HEK293 (cell line): Measurements from ENCODE around the gene NOLC1.

Experiments used
- CTCF ChIA-PET: fragments of 350-600 bp; formaldehyde crosslinking; extraction: SDS; loops from one replicate; lab custom pipeline; 2021; ENCODE audit warnings: antibody characterized with exemption; lab: Yijun Ruan, JAX
- POLR2A ChIA-PET: fragments of 300-600 bp; formaldehyde crosslinking; extraction: SDS; loops from one replicate; lab custom pipeline; 2020; ENCODE audit warnings: antibody characterized with exemption, inconsistent platforms; lab: Yijun Ruan, JAX
- H3K27ac ChIP-seq: fragments of 200-500 bp; sonication (Bioruptor generic); 2 replicates; pipeline ENCODE4 v1.5.1; 2014; ENCODE audit warnings: low read depth, low read length, control low read depth, inconsistent platforms; ENCODE audit errors: extremely low read depth
- H3K36me3 ChIP-seq, 2 experiments: fragments of 200-500 bp in 1 of 2; sonication (Bioruptor generic) in 1 of 2; 1 replicate in 1 of 2; 2 replicates in 1 of 2; pipeline ENCODE4 v1.5.1; 2014 to 2017; ENCODE audit warnings: inconsistent platforms in 2 of 2, low read length in 2 of 2; ENCODE audit not compliant: control insufficient read depth in 2 of 2, insufficient read depth in 1 of 2
- H3K4me1 ChIP-seq: fragments of 200-500 bp; sonication (Bioruptor generic); 2 replicates; pipeline ENCODE4 v1.5.1; 2014; ENCODE audit warnings: mild to moderate bottlenecking, low read length, inconsistent platforms; ENCODE audit not compliant: control insufficient read depth, insufficient read depth
- H3K4me3 ChIP-seq: 2 replicates; pipeline ENCODE4 v1.5.1; 2011; ENCODE audit warnings: low read depth, mild to moderate bottlenecking, control low read depth, low read length, moderate library complexity
- H3K9me3 ChIP-seq: fragments of 200-500 bp; sonication (Bioruptor generic); 2 replicates; pipeline ENCODE4 v1.5.1; 2014; ENCODE audit warnings: low read depth, low read length, inconsistent platforms; ENCODE audit not compliant: control insufficient read depth, insufficient read depth
- CTCF ChIP-seq: fragments of 450-650 bp; formaldehyde crosslinking; IDR thresholded peaks from 2 replicates; pipeline ENCODE4 v1.5.1; 2016; ENCODE audit warnings: missing biosample characterization, missing genetic modification characterization
- GLI2 ChIP-seq: fragments of 450-650 bp; formaldehyde crosslinking; IDR thresholded peaks from 2 replicates; pipeline ENCODE4; 2017; ENCODE audit warnings: missing biosample characterization, missing genetic modification characterization, low read depth, borderline replicate concordance
- HOXA7 ChIP-seq: sonication (generic); formaldehyde crosslinking; IDR thresholded peaks from 2 replicates; pipeline ENCODE4 v1.8.1; 2022; ENCODE audit warnings: missing genetic modification reagents, borderline replicate concordance
- KLF10 ChIP-seq: fragments of 450-650 bp; IDR thresholded peaks from 2 replicates; pipeline ENCODE4 v1.5.1; 2018; ENCODE audit warnings: missing biosample characterization, mild to moderate bottlenecking, missing genetic modification characterization
- KLF16 ChIP-seq: fragments of 450-650 bp; formaldehyde crosslinking; IDR thresholded peaks from 2 replicates; pipeline ENCODE4 v1.5.1; 2017; ENCODE audit warnings: missing biosample characterization, missing genetic modification characterization
- KLF8 ChIP-seq: fragments of 450-650 bp; formaldehyde crosslinking; IDR thresholded peaks from 2 replicates; pipeline ENCODE4 v1.5.1; 2016; ENCODE audit warnings: missing biosample characterization, missing genetic modification characterization
- SCRT1 ChIP-seq: fragments of 450-650 bp; formaldehyde crosslinking; IDR thresholded peaks from 2 replicates; pipeline ENCODE4 v1.5.1; 2016; ENCODE audit warnings: missing biosample characterization, missing genetic modification characterization, borderline replicate concordance
- ZBTB7A ChIP-seq: fragments of 450-650 bp; formaldehyde crosslinking; IDR thresholded peaks from 2 replicates; pipeline ENCODE4 v1.5.1; 2016; ENCODE audit warnings: low read depth, missing biosample characterization, missing genetic modification characterization
- ZFHX2 ChIP-seq: fragments of 450-650 bp; formaldehyde crosslinking; conservative IDR thresholded peaks from 2 replicates; pipeline ENCODE4 v1.5.1; 2016; ENCODE audit warnings: missing biosample characterization, missing genetic modification characterization
- ZNF140 ChIP-seq: fragments of 450-650 bp; formaldehyde crosslinking; IDR thresholded peaks from 2 replicates; pipeline ENCODE4 v1.5.1; 2016; ENCODE audit warnings: missing biosample characterization, missing genetic modification characterization
- ZNF155 ChIP-seq: fragments of 450-650 bp; formaldehyde crosslinking; IDR thresholded peaks from 2 replicates; pipeline ENCODE4 v1.5.1; 2016; ENCODE audit warnings: missing biosample characterization, missing genetic modification characterization
- ZNF2 ChIP-seq: fragments of 450-650 bp; formaldehyde crosslinking; IDR thresholded peaks from 2 replicates; pipeline ENCODE4 v1.5.1; 2016; ENCODE audit warnings: missing biosample characterization, missing genetic modification characterization
- ZNF362 ChIP-seq: fragments of 450-650 bp; formaldehyde crosslinking; IDR thresholded peaks from 2 replicates; pipeline ENCODE4 v1.5.1; 2016; ENCODE audit warnings: missing biosample characterization, missing genetic modification characterization
- ZNF514 ChIP-seq: fragments of 450-650 bp; formaldehyde crosslinking; IDR thresholded peaks from 2 replicates; pipeline ENCODE4 v1.5.1; 2016; ENCODE audit warnings: missing biosample characterization, missing genetic modification characterization
- ZNF521 ChIP-seq: fragments of 450-650 bp; formaldehyde crosslinking; IDR thresholded peaks from 2 replicates; pipeline ENCODE4 v1.5.1; 2017; ENCODE audit warnings: missing biosample characterization, mild to moderate bottlenecking, missing genetic modification characterization
- ZNF544 ChIP-seq: fragments of 450-650 bp; formaldehyde crosslinking; IDR thresholded peaks from 2 replicates; pipeline ENCODE4 v1.5.0; 2017; ENCODE audit warnings: missing biosample characterization, missing genetic modification characterization
- ZNF549 ChIP-seq: fragments of 450-650 bp; IDR thresholded peaks from 2 replicates; pipeline ENCODE4 v1.5.1; 2018; ENCODE audit warnings: missing biosample characterization, missing genetic modification characterization, mild to moderate bottlenecking, inconsistent platforms, moderate library complexity
- ZNF571 ChIP-seq: fragments of 450-650 bp; formaldehyde crosslinking; IDR thresholded peaks from 2 replicates; pipeline ENCODE4 v1.5.0; 2017; ENCODE audit warnings: missing biosample characterization, missing genetic modification characterization
- ZNF624 ChIP-seq: fragments of 450-650 bp; formaldehyde crosslinking; IDR thresholded peaks from 2 replicates; pipeline ENCODE4 v1.5.1; 2017; ENCODE audit warnings: missing biosample characterization, missing genetic modification characterization
- ZNF658 ChIP-seq: fragments of 450-650 bp; formaldehyde crosslinking; IDR thresholded peaks from 2 replicates; pipeline ENCODE4; 2016; ENCODE audit warnings: missing biosample characterization, missing genetic modification characterization
- ZNF701 ChIP-seq: fragments of 450-650 bp; formaldehyde crosslinking; IDR thresholded peaks from 2 replicates; pipeline ENCODE4 v1.5.1; 2016; ENCODE audit warnings: missing biosample characterization, missing genetic modification characterization
- ZNF768 ChIP-seq: fragments of 450-650 bp; formaldehyde crosslinking; IDR thresholded peaks from 2 replicates; pipeline ENCODE4 v1.5.1; 2018; ENCODE audit warnings: missing biosample characterization, mild to moderate bottlenecking, missing genetic modification characterization
- ZSCAN30 ChIP-seq: fragments of 450-650 bp; IDR thresholded peaks from 2 replicates; pipeline ENCODE4 v1.5.1; 2018; ENCODE audit warnings: missing biosample characterization, mild to moderate bottlenecking, missing genetic modification characterization, moderate library complexity
- TF ChIP-seq, protein P1 (sequence below): fragments of 450-650 bp; formaldehyde crosslinking; IDR thresholded peaks from 2 replicates; pipeline ENCODE4 v1.5.1; 2017; ENCODE audit warnings: missing biosample characterization, missing genetic modification characterization
- TF ChIP-seq, protein P2 (sequence below): fragments of 450-650 bp; formaldehyde crosslinking; IDR thresholded peaks from 2 replicates; pipeline ENCODE4 v1.5.1; 2017; ENCODE audit warnings: missing biosample characterization, mild to moderate bottlenecking, missing genetic modification characterization, moderate library complexity
- TF ChIP-seq, protein P3 (sequence below): fragments of 450-650 bp; formaldehyde crosslinking; IDR thresholded peaks from 2 replicates; pipeline ENCODE4 v1.5.1; 2016; ENCODE audit warnings: missing biosample characterization, missing genetic modification characterization

Gene NOLC1

GRCh38 chr10:102159831-102160230, 7.6 kb downstream of the NOLC1 start:
- peaks cover 76 to 94% of the 10 kb centered on the region in 2 experiments for H3K36me3 ChIP-seq
- POLR2A ChIA-PET, result no interaction called here
- no peak for TF ChIP-seq HOXA7 (CRISPR knock-in tag)
- no peak for TF ChIP-seq ZFHX2
- TF ChIP-seq, all 188 proteins: peak for 0

DNA sequence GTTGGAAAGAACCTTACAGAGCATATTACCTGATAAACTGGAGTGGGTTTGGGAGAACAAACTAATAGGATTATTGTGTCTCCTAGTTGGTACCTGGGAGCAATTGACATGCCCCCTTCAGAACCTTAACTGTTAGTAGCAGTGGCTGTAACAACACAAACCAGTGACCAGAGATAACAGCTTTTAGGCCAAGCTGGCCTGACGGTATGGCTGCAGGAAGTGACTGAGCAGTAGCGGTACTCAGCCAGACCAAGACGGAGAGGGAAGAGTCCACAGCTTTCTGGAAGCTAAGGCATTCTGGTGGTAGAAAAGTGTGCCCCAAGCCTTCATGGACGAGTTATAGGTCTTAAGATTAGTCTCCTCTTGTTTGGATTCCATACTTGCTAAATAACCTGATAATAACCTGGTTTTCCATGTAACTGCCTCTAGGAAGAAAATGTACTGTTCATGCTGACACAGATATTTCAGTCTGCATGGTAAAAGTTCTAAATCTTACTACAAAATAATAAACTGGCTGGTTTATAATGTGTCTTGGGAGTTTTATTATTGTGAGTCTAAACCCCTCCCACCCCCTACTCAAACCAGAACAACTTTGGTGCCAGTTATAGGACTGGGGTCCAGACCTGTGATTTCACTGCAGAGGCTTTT, 11.3 kb downstream of the NOLC1 start:
- ChIA-PET CTCF (no interaction called here), POLR2A (no interaction called here)
- no peak overlapping the region for H3K4me3 ChIP-seq
- TF ChIP-seq SCRT1 (tag by site-specific recombination), result no peak
- no peak for TF ChIP-seq KLF16
- no peak for TF ChIP-seq ZNF571
- TF ChIP-seq, protein P1, sequence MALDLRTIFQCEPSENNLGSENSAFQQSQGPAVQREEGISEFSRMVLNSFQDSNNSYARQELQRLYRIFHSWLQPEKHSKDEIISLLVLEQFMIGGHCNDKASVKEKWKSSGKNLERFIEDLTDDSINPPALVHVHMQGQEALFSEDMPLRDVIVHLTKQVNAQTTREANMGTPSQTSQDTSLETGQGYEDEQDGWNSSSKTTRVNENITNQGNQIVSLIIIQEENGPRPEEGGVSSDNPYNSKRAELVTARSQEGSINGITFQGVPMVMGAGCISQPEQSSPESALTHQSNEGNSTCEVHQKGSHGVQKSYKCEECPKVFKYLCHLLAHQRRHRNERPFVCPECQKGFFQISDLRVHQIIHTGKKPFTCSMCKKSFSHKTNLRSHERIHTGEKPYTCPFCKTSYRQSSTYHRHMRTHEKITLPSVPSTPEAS, result no peak
- TF ChIP-seq CTCF (tag by site-specific recombination), result no peak
- TF ChIP-seq GLI2 (tag by site-specific recombination), result no peak
- no peak for TF ChIP-seq KLF8 (tag by site-specific recombination)
- no peak for TF ChIP-seq ZSCAN30 (tag by site-specific recombination)
- TF ChIP-seq ZNF2 (tag by site-specific recombination), result no peak
- no peak for TF ChIP-seq ZBTB7A (tag by site-specific recombination)
- no peak for TF ChIP-seq KLF10 (tag by site-specific recombination)
- no peak for TF ChIP-seq ZNF549 (tag by site-specific recombination)
- TF ChIP-seq ZNF624 (tag by site-specific recombination), result no peak
- TF ChIP-seq ZNF544 (tag by site-specific recombination), result no peak
- peaks cover 47 to 57% of the 10 kb centered on the region in 2 experiments for H3K36me3 ChIP-seq
- H3K4me1 ChIP-seq, result no peaks in the 10 kb centered on the region
- H3K27ac ChIP-seq, result no peak overlapping the region
- H3K9me3 ChIP-seq, result no peaks in the 10 kb centered on the region

More at GRCh38 chr10:102159831-102160230, 7.6 kb downstream of the NOLC1 start:
- Histone ChIP-seq H3K4me1 (no peaks in the 10 kb centered on the region), H3K4me3 (no peak overlapping the region), H3K27ac (no peak overlapping the region), H3K9me3 (no peaks in the 10 kb centered on the region)
- CTCF ChIA-PET, result interaction anchor here (1.0 to 1.7 kb wide), 3 partner anchors 10 to 192 kb away, joined by 3 to 5 read pairs (median 4); no protein-coding TSS in a partner anchor

DNA sequence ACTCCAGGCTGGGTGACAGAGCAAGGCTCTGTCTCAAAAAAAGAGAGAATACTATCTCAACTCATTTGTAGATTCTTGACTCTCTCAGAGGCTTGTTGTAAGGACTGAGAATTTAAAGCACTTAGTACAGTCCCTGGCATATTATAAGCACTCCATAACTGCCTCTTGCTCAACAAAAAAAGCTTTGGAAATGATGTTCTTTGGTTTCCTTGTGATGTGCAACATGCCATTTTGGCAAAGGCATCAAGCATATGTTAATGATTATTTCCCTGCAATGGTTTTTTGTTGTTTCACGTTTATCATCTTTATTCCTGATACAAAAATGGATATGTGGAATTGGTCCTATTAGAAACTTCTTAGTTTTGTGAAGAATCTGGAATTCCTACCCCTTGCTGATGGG, 15.7 kb downstream of the NOLC1 start:
- POLR2A ChIA-PET, result no interaction called here
- no peak overlapping the region for H3K4me3 ChIP-seq
- no peak overlapping the region for H3K27ac ChIP-seq
- H3K4me1 ChIP-seq, result no peaks in the 10 kb centered on the region
- H3K9me3 ChIP-seq, result no peaks in the 10 kb centered on the region
- CTCF ChIA-PET, result interaction anchor here (0.7 to 3.7 kb wide), 8 partner anchors 10 to 225 kb away, joined by 3 to 40 read pairs (median 13); partner anchors contain the start of gene NOLC1
- peaks cover 10 to 13% of the 10 kb centered on the region in 2 experiments for H3K36me3 ChIP-seq
- TF ChIP-seq ZNF362 (tag by site-specific recombination) (no peak), ZNF155 (tag by site-specific recombination) (no peak), ZNF521 (tag by site-specific recombination) (no peak), ZNF658 (tag by site-specific recombination) (no peak), ZNF514 (tag by site-specific recombination) (no peak), ZNF701 (tag by site-specific recombination) (no peak), ZNF140 (tag by site-specific recombination) (no peak), ZNF768 (tag by site-specific recombination) (no peak), ZSCAN30 (tag by site-specific recombination) (no peak)
- TF ChIP-seq, protein P2, sequence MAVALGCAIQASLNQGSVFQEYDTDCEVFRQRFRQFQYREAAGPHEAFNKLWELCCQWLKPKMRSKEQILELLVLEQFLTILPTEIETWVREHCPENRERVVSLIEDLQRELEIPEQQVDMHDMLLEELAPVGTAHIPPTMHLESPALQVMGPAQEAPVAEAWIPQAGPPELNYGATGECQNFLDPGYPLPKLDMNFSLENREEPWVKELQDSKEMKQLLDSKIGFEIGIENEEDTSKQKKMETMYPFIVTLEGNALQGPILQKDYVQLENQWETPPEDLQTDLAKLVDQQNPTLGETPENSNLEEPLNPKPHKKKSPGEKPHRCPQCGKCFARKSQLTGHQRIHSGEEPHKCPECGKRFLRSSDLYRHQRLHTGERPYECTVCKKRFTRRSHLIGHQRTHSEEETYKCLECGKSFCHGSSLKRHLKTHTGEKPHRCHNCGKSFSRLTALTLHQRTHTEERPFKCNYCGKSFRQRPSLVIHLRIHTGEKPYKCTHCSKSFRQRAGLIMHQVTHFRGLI (tag by site-specific recombination), result no peak
- TF ChIP-seq, protein P3, sequence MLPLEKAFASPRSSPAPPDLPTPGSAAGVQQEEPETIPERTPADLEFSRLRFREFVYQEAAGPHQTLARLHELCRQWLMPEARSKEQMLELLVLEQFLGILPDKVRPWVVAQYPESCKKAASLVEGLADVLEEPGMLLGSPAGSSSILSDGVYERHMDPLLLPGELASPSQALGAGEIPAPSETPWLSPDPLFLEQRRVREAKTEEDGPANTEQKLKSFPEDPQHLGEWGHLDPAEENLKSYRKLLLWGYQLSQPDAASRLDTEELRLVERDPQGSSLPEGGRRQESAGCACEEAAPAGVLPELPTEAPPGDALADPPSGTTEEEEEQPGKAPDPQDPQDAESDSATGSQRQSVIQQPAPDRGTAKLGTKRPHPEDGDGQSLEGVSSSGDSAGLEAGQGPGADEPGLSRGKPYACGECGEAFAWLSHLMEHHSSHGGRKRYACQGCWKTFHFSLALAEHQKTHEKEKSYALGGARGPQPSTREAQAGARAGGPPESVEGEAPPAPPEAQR (tag by site-specific recombination), result no peak
